Upper lobe of right lung (tissue), 1 donor: ENCODE results near the gene DFFA. TPM values are rescaled to one million over a fixed set of nuclear protein-coding genes. Genes with fewer than 3 reads are reported as not detected.

ENCODE experiments used
- ATAC-seq: fragments of 200-7000 bp; cut with Tn5 transposase; one replicate; pipeline ENCODE4 v1.9.1; 2020; ENCODE audit warnings: mild to moderate bottlenecking, moderate library complexity
- DNase-seq: peaks from one replicate; pipeline ENCODE4 v3.0.0-alpha.2; 2020
- H3K27ac ChIP-seq: fragments of 200-600 bp; one replicate; pipeline ENCODE4 v1.8.0; 2022
- H3K27me3 ChIP-seq: fragments of 200-600 bp; one replicate; pipeline ENCODE4 v1.8.0; 2022; ENCODE audit warnings: mild to moderate bottlenecking
- H3K36me3 ChIP-seq: fragments of 200-600 bp; one replicate; pipeline ENCODE4 v1.8.0; 2022
- H3K4me1 ChIP-seq: fragments of 200-600 bp; one replicate; pipeline ENCODE4 v1.8.0; 2022
- H3K4me3 ChIP-seq: fragments of 200-600 bp; one replicate; pipeline ENCODE4 v1.8.0; 2022; ENCODE audit warnings: mild to moderate bottlenecking
- H3K9me3 ChIP-seq: fragments of 200-600 bp; one replicate; pipeline ENCODE4 v1.8.0; 2022
- CTCF ChIP-seq: fragments of 200-600 bp; IDR thresholded peaks from one replicate; pipeline ENCODE4 v1.8.0; 2022; ENCODE audit warnings: antibody characterized with exemption
- intact Hi-C: fragments of 100-400 bp; cut with DNase I; formaldehyde crosslinking; loops from one replicate; pipeline ENCODE4 v1.11.0; 2022
- total RNA-seq: library from RNA; stranded (reverse); fragmentation: NEBNext Ultra II Directional; extraction: Animal tissue kit (Norgen Biotek cat#: 25700); gene quantifications from one replicate; pipeline ENCODE4 v1.2.1, GENCODE V29; 2021
- donor health status: DM: no; HTN: yes; CAD: no; lungs with severe emphysema.

The DFFA gene
- total RNA-seq, 1 donor from 2014 or later = 36.9 TPM

DNA sequence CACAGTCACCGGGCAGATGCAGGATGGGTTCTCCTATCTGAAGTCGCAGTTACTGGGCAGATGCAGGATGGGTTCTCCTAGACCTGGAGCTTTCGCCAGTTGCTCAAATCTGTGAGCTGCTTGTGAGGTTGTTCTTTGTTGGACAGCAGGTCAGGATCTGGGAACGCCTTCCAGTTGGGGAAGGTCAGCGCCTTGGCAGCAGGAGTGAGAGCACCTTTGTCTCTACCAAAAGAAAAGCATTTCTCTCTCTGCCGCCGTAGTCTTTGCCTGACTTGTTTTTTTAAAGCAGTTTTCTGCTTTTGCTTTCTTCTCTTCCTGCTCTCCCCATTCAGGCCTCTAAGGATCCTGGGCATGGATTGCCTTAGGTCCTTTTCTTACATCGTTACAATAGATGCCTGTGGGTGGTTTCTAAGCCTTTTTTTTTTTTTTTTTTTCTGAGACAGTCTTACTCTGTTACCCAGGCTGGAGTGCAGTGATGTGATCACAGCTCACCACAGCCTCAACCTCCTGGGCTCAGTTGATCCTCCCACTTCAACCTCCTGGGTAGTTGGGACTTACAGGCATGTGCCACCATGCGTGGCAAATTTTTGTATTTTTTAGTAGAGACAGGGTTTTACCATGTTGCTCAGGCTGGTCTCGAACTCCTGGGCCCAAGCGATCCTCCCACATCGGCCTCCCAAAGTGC, 18.1 kb upstream of the DFFA start:
- no peaks in the 10 kb centered on the region for H3K9me3 ChIP-seq
- no peaks in the 10 kb centered on the region for H3K27me3 ChIP-seq
- DNase-seq (peak; percentile 6), ATAC-seq (no peak)
- H3K4me3 ChIP-seq = no peak overlapping the region
- intact Hi-C loops = loop anchor here (10.0 kb wide), 1 partner anchor 56 kb away; the partner anchor contains the start of gene CENPS
- no peaks in the 10 kb centered on the region for H3K36me3 ChIP-seq
- TF ChIP-seq CTCF = no peak
- H3K4me1 ChIP-seq = peaks cover 11% of the 10 kb centered on the region
- no peak overlapping the region for H3K27ac ChIP-seq

DNA sequence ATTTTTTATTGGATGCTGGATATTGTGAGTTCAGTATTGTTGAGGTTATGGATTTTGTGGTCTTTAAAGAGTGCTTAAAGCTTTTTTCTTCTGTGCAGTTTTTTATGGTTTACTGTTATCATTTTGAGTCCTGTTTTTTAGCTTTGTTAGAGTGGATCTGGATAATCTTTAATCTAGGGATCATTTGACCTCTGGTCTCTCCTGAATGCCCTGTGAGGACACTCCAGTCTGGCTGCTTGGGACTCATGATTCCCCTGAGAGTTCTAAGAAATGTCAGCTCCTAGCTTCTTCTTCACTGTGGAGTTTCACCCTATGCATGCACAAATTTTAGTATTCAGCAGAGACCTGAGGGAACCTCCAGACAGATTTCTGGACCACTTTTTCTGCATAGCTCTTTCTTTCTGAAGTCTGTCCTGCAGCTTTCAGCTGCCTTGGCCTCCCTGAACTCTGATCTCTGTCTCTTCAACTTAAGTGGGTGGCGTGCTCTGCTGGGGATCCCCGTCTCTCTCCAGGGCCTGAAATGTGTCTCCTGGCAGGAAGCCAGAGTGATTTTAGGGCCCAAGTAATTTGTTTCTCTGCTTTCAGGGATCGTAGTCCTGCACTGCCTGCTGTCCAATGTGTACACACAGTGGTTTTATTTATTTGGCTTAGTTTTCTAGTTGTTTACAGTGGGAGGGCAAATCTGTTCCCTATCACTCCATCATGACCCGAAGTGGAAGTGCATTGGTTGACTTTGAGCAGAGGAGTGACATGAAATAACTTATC, 17.1 kb upstream of the DFFA start:
- TF ChIP-seq CTCF = no peak
- Histone ChIP-seq H3K4me1 (peaks cover 1% of the 10 kb centered on the region), H3K27me3 (no peaks in the 10 kb centered on the region), H3K4me3 (no peak overlapping the region), H3K27ac (no peak overlapping the region), H3K9me3 (no peaks in the 10 kb centered on the region), H3K36me3 (no peaks in the 10 kb centered on the region)
- DNase-seq = peak; percentile 8
- ATAC-seq = no peak
- intact Hi-C loops = loop anchor here (10.0 kb wide), 1 partner anchor 55 kb away; the partner anchor contains the start of gene CENPS

GRCh38 chr1:10484521-10484920, 12.2 kb upstream of the DFFA start:
- peak; percentile 97 for ATAC-seq

DNA sequence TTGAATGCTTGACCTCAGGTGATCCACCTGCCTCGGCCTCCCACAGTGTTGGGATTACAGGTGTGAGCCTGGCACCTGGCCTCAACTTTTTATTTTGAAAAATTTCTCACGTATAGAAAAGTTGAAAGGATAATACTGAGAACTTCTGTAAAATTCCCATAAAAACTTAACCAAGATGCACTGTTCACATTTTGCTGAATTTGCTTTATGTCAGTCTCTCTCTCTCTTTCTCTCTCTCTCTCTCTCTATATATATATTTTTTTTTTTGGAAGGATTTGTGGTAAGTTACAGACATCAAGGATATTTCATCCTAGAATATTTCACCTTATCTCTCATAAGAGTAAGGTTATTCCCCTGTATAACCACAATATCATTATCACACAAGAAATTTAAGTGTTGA, 8.3 kb upstream of the DFFA start:
- Histone ChIP-seq H3K9me3 (no peaks in the 10 kb centered on the region), H3K27me3 (no peaks in the 10 kb centered on the region), H3K27ac (no peak overlapping the region), H3K36me3 (no peaks in the 10 kb centered on the region), H3K4me1 (peaks cover 8% of the 10 kb centered on the region), H3K4me3 (no peak overlapping the region)
- no peak for ATAC-seq
- intact Hi-C loops = no loop called here
- no peak for TF ChIP-seq CTCF
- no peak for DNase-seq

More at GRCh38 chr1:10484521-10484920, 12.2 kb upstream of the DFFA start:
- peak; percentile 71 for DNase-seq
- Histone ChIP-seq H3K27ac (peak overlapping the region; percentile 24), H3K9me3 (no peaks in the 10 kb centered on the region), H3K27me3 (no peaks in the 10 kb centered on the region), H3K4me3 (no peak overlapping the region), H3K36me3 (no peaks in the 10 kb centered on the region), H3K4me1 (no peaks in the 10 kb centered on the region)
- intact Hi-C loops = no loop called here
- TF ChIP-seq CTCF = no peak

GRCh38 chr1:10479296-10479695, 7.0 kb upstream of the DFFA start:
- intact Hi-C loops = no loop called here
- Histone ChIP-seq H3K4me3 (no peak overlapping the region), H3K27me3 (no peaks in the 10 kb centered on the region), H3K36me3 (no peaks in the 10 kb centered on the region), H3K4me1 (peaks cover 11% of the 10 kb centered on the region), H3K9me3 (no peaks in the 10 kb centered on the region), H3K27ac (no peak overlapping the region)
- peak; percentile 16 for DNase-seq
- no peak for ATAC-seq
- no peak for TF ChIP-seq CTCF
